Kidney (tissue), 14 donors: ENCODE data around the gene EIF2D. TPM values are rescaled to one million over a fixed set of nuclear protein-coding genes. Genes with fewer than 3 reads are reported as not detected.
"Not testable (repeated sequence)": the region's sequence is repeated elsewhere in the genome, so short reads cannot be mapped to it uniquely, and the experiment has no call there.

ENCODE experiments used
- DNase-seq, 5 donors: peaks; one replicate each; pipeline ENCODE4 v3.0.0-alpha.2; 2013 to 2020
- FAIRE-seq: peaks from 2 replicates; lab custom pipeline; 2012; peaks lifted over from hg19 to GRCh38; lab: Jason Lieb, UNC
- H3K27ac ChIP-seq, 2 donors: one replicate each; pipeline ENCODE4 v1.7.0; 2013; ENCODE audit warnings: low read depth in 2 of 2, low read length in 2 of 2, inconsistent platforms in 1 of 2
- H3K27me3 ChIP-seq: one replicate; pipeline ENCODE4 v1.7.1; 2013; ENCODE audit warnings: low read length, inconsistent platforms; ENCODE audit not compliant: control insufficient read depth, insufficient read depth
- H3K36me3 ChIP-seq, 3 donors: one replicate each; pipeline versions ENCODE4 v1.7.0 to v1.7.1; 2013; ENCODE audit warnings: low read length in 3 of 3, control low read depth in 1 of 3, inconsistent platforms in 1 of 3; ENCODE audit not compliant: insufficient read depth in 3 of 3, control insufficient read depth in 2 of 3
- H3K4me1 ChIP-seq, 3 donors: one replicate each; pipeline versions ENCODE4 v1.7.0 to v1.7.1; 2013; ENCODE audit warnings: low read length in 3 of 3, inconsistent platforms in 1 of 3, low read depth in 1 of 3; ENCODE audit not compliant: control insufficient read depth in 2 of 3, insufficient read depth in 2 of 3
- H3K4me3 ChIP-seq, 3 donors: one replicate each; pipeline versions ENCODE4 v1.7.0 to v1.8.1; 2013; ENCODE audit warnings: low read length in 3 of 3, control low read depth in 1 of 3, inconsistent platforms in 1 of 3
- H3K9ac ChIP-seq, 3 donors: one replicate each; pipeline versions ENCODE4 v1.7.0 to v1.7.1; 2013; ENCODE audit warnings: low read length in 3 of 3, control low read depth in 1 of 3, inconsistent platforms in 1 of 3
- H3K9me3 ChIP-seq, 3 donors: one replicate each; pipeline versions ENCODE4 v1.7.0 to v1.7.1; 2013; ENCODE audit warnings: low read length in 3 of 3, control low read depth in 1 of 3, inconsistent platforms in 1 of 3; ENCODE audit not compliant: control insufficient read depth in 2 of 3, insufficient read depth in 1 of 3
- CTCF ChIP-seq: IDR thresholded peaks from 3 replicates; pipeline ENCODE4 v1.5.1; 2012; ENCODE audit warnings: mild to moderate bottlenecking, moderate library complexity, borderline replicate concordance; ENCODE audit not compliant: insufficient read depth; ENCODE audit errors: extremely low read depth
- intact Hi-C: fragments of 100-400 bp; cut with DNase I; formaldehyde crosslinking; loops from one replicate; pipeline ENCODE4 v1.11.1; 2022
- polyA plus RNA-seq: library from polyadenylated mRNA; stranded (reverse); fragments of 350-450 nt; fragmentation: Illumina TruSeq; extraction: RNeasy Lipid Tissue Mini Kit (QIAGEN cat#74804); gene quantifications from one replicate; pipeline ENCODE4 v1.2.3, GENCODE V29; 2014; ENCODE audit warnings: low read depth, low replicate concordance; ENCODE audit not compliant: insufficient read depth
- total RNA-seq: library from RNA; stranded (reverse); fragmentation: NEBNext Ultra II Directional; extraction: Animal tissue kit (Norgen Biotek cat#: 25700); gene quantifications from one replicate; pipeline ENCODE4 v1.2.1, GENCODE V29; 2021
- donor health status: control.
- donor health status: control.
- donor health status: control.
- donor health status: control.
- donor health status: control.
- donor health status: DM: yes; HTN: yes; CAD: no.
- donor health status: Normal renal cell carcinoma (clear cell type).

EIF2D gene
- total and polyA plus RNA-seq, 2 donors from 2014 or later: 44.5 to 45.1 TPM

- H3K4me3 ChIP-seq: no peak overlapping the region
- no peak for FAIRE-seq
These were observed 35.0 kb upstream of the EIF2D start for GRCh38 chr1:206647224-206647623.

GRCh38 chr1:206646504-206646903 lies 34.2 kb upstream of the EIF2D start:
- FAIRE-seq (no peak), DNase-seq (no peak)
- intact Hi-C loops: no loop called here
- Histone ChIP-seq H3K4me1 (no peaks in the 10 kb centered on the region), H3K9me3 (no peaks in the 10 kb centered on the region), H3K27ac (no peak overlapping the region), H3K27me3 (no peaks in the 10 kb centered on the region), H3K4me3 (no peak overlapping the region), H3K9ac (no peak overlapping the region), H3K36me3 (peaks cover 0 to 14% (median 3%) of the 10 kb centered on the region in 3 donors)
- TF ChIP-seq CTCF: no peak

More at GRCh38 chr1:206647224-206647623, 35.0 kb upstream of the EIF2D start:
- Histone ChIP-seq H3K27me3 (no peaks in the 10 kb centered on the region), H3K4me1 (no peaks in the 10 kb centered on the region), H3K9me3 (no peaks in the 10 kb centered on the region), H3K27ac (no peak overlapping the region), H3K9ac (no peak overlapping the region), H3K36me3 (peaks cover 0 to 14% (median 3%) of the 10 kb centered on the region in 3 donors)
- no peak for DNase-seq
- TF ChIP-seq CTCF: no peak
- intact Hi-C loops: no loop called here

- Histone ChIP-seq H3K4me1 (no peaks in the 10 kb centered on the region), H3K27ac (no peak overlapping the region), H3K9ac (no peak overlapping the region), H3K27me3 (no peaks in the 10 kb centered on the region), H3K4me3 (no peak overlapping the region), H3K9me3 (no peaks in the 10 kb centered on the region), H3K36me3 (peaks cover 0 to 11% (median 3%) of the 10 kb centered on the region in 3 donors)
- FAIRE-seq: no peak
- no peak for TF ChIP-seq CTCF
- intact Hi-C loops: no loop called here
- no peak for DNase-seq
These were observed 30.9 kb upstream of the EIF2D start for GRCh38 chr1:206643118-206643698.

- H3K36me3 ChIP-seq, H3K4me3 ChIP-seq, DNase-seq, H3K27me3 ChIP-seq, intact Hi-C loops, H3K4me1 ChIP-seq, H3K27ac ChIP-seq, H3K9me3 ChIP-seq, H3K9ac ChIP-seq, FAIRE-seq: not testable (repeated sequence)
These were observed 29.8 kb upstream of the EIF2D start for GRCh38 chr1:206642074-206642473.
